CD14-positive monocyte (primary cell): Measurements from ENCODE around the gene PQBP1. TPM values are rescaled to one million over a fixed set of nuclear protein-coding genes. Genes with fewer than 3 reads are reported as not detected.
A peak's percentile ranks its signal among the peaks of the same experiment; 100 is the strongest.

Experiments
- DNase-seq, 3 donors: peaks; one replicate each; pipeline ENCODE4 v3.0.0-alpha.2; 2011 to 2022
- H2AFZ ChIP-seq: 2 replicates; pipeline ENCODE4 v1.6.0; 2012; ENCODE audit warnings: mild to moderate bottlenecking, low read depth, low read length, inconsistent platforms; ENCODE audit not compliant: insufficient read depth, poor library complexity, severe bottlenecking
- H3K27ac ChIP-seq, 2 donors: 1 replicate in 1 of 2; 2 replicates in 1 of 2; pipeline ENCODE4 v1.5.1; 2012 to 2013; ENCODE audit warnings: low read length in 2 of 2, control low read depth in 1 of 2, inconsistent platforms in 1 of 2, low read depth in 1 of 2, mild to moderate bottlenecking in 1 of 2
- H3K27me3 ChIP-seq, 2 donors: one replicate each; pipeline versions ENCODE4 v1.6.0 to v1.6.1; 2011 to 2013; ENCODE audit warnings: low read length in 2 of 2; ENCODE audit not compliant: control insufficient read depth in 2 of 2, insufficient read depth in 2 of 2
- H3K36me3 ChIP-seq, 2 donors: replicated peaks in 1 of 2; 1 replicate in 1 of 2; 2 replicates in 1 of 2; pipeline versions ENCODE4 v1.5.1 to v1.6.1; 2012 to 2013; ENCODE audit warnings: low read length in 2 of 2, control low read depth in 1 of 2, inconsistent platforms in 1 of 2, mild to moderate bottlenecking in 1 of 2; ENCODE audit not compliant: insufficient read depth in 2 of 2, control insufficient read depth in 1 of 2
- H3K4me1 ChIP-seq, 2 donors: 1 replicate in 1 of 2; 2 replicates in 1 of 2; pipeline versions ENCODE4 v1.5.1 to v1.6.1; 2012 to 2013; ENCODE audit warnings: low read length in 2 of 2, control low read depth in 1 of 2, inconsistent platforms in 1 of 2, mild to moderate bottlenecking in 1 of 2, moderate library complexity in 1 of 2; ENCODE audit not compliant: insufficient read depth in 2 of 2, control insufficient read depth in 1 of 2
- H3K4me2 ChIP-seq: replicated peaks from 2 replicates; pipeline ENCODE3; 2012; ENCODE audit warnings: low read length, moderate library complexity, mild to moderate bottlenecking; ENCODE audit not compliant: poor library complexity, severe bottlenecking; ENCODE audit errors: extremely low read depth
- H3K4me3 ChIP-seq, 3 experiments: fragments of 200-600 bp in 1 of 3; sonication (generic) in 1 of 3; replicated peaks in 1 of 3; 1 replicate in 2 of 3; 2 replicates in 1 of 3; pipeline ENCODE4 v1.5.1; 2011 to 2013; ENCODE audit warnings: low read length in 3 of 3, mild to moderate bottlenecking in 3 of 3, control low read depth in 2 of 3, low read depth in 2 of 3, inconsistent platforms in 1 of 3, moderate library complexity in 1 of 3
- H3K79me2 ChIP-seq: 2 replicates; pipeline ENCODE4 v1.6.0; 2012; ENCODE audit warnings: mild to moderate bottlenecking, control low read depth, inconsistent platforms, low read length, moderate library complexity; ENCODE audit not compliant: insufficient read depth
- H3K9ac ChIP-seq: 2 replicates; pipeline ENCODE4 v1.6.0; 2017; ENCODE audit warnings: low read length, mild to moderate bottlenecking; ENCODE audit not compliant: insufficient read depth, poor library complexity, severe bottlenecking
- H3K9me3 ChIP-seq, 2 donors: replicated peaks in 1 of 2; 1 replicate in 1 of 2; 2 replicates in 1 of 2; pipeline versions ENCODE4 v1.5.1 to v1.6.1; 2012 to 2013; ENCODE audit warnings: low read length in 2 of 2, control low read depth in 1 of 2; ENCODE audit not compliant: control insufficient read depth in 1 of 2, insufficient read depth in 1 of 2
- H4K20me1 ChIP-seq: 2 replicates; pipeline ENCODE4 v1.6.0; 2012; ENCODE audit warnings: mild to moderate bottlenecking, low read length, control low read depth, moderate library complexity; ENCODE audit not compliant: insufficient read depth
- H3K27ac Mint-ChIP-seq, 7 donors: one replicate each; pipeline ENCODE4 v1.8.0; 2020; ENCODE audit warnings: mild to moderate bottlenecking in 7 of 7, mixed read lengths in 7 of 7, moderate library complexity in 6 of 7, inconsistent platforms in 2 of 7
- H3K27me3 Mint-ChIP-seq, 3 donors: one replicate each; pipeline ENCODE4 v1.8.0; 2021 to 2022; ENCODE audit warnings: low read depth in 3 of 3, mild to moderate bottlenecking in 3 of 3, mixed read lengths in 3 of 3, moderate library complexity in 3 of 3, inconsistent platforms in 1 of 3
- H3K36me3 Mint-ChIP-seq, 2 donors: one replicate each; pipeline ENCODE4 v1.8.0; 2020; ENCODE audit warnings: mixed read lengths in 2 of 2, inconsistent platforms in 1 of 2, mild to moderate bottlenecking in 1 of 2
- H3K4me1 Mint-ChIP-seq: one replicate; pipeline ENCODE4 v1.8.0; 2020; ENCODE audit warnings: mild to moderate bottlenecking, mixed read lengths
- H3K4me3 Mint-ChIP-seq, 2 donors: one replicate each; pipeline ENCODE4 v1.8.0; 2020; ENCODE audit warnings: mild to moderate bottlenecking in 2 of 2, mixed read lengths in 2 of 2, moderate library complexity in 1 of 2
- H3K9me3 Mint-ChIP-seq, 7 donors: one replicate each; pipeline ENCODE4 v1.8.0; 2020 to 2022; ENCODE audit warnings: mixed read lengths in 7 of 7, mild to moderate bottlenecking in 6 of 7, moderate library complexity in 6 of 7, inconsistent platforms in 2 of 7
- WGBS: methylation state at CpG from one replicate; pipeline ENCODE4 v1.1.5; 2013; ENCODE audit warnings: missing lambda C conversion rate; ENCODE audit not compliant: insufficient coverage; 5-methylcytosine and 5-hydroxymethylcytosine counted together
- intact Hi-C, 2 donors: fragments of 100-400 bp; cut with micrococcal nuclease; formaldehyde crosslinking; loops; one replicate each; pipeline versions ENCODE4 v1.15.0 to v1.15.1; 2023
- polyA plus RNA-seq, 3 donors: library from polyadenylated mRNA; depleted of rRNA in 1 of 3; unstranded in 2 of 3; stranded (reverse) in 1 of 3; fragments of 300-500 nt in 2 of 3; fragments of >200 nt in 1 of 3; fragmentation: Illumina TruSeq in 2 of 3; gene quantifications; 1 replicate in 2 of 3; 2 replicates in 1 of 3; pipeline ENCODE4 v1.2.3, GENCODE V29; 2012 to 2021
- TF ChIP-seq, protein P1 (sequence below): fragments of 200-600 bp; IDR thresholded peaks from one replicate; pipeline ENCODE4 v1.8.0; 2022; ENCODE audit warnings: antibody characterized with exemption, mild to moderate bottlenecking

PQBP1 gene
- polyA plus RNA-seq, 3 donors = 71.7 to 129 (median 78.3) TPM

DNA sequence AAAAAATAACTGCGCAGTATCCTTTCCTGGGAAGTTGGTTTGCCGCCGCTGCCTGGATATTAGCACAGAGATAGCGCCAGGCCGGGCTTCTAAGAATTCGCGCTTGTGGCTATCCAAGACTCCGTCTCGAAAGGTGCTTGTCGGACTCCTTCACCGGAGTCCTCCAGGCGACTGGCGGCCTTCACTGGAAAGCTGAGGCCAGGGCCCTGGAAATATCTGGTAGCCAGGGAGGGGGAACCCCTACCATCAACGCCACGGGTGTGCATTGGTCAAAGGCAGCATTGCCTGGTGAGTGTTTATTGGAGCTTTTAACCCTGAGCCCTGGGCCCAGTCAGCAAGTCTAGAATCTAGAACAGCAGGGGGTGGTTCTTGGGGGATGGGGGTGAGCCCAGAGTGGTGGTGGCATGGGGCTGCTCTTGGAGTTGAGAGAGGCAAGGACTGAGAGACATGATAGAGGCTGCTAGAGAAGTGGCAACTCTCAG, 21.7 kb downstream of the PQBP1 start:
- intact Hi-C loops = loop anchor here (5.0 to 10.0 kb wide), 3 partner anchors 38 to 235 kb away; partner anchors contain the start of genes OTUD5 (in 1 of the 2), TFE3 (in 1 of the 2) and WAS (in 1 of the 2)
- 0% methylated on average over 4 of the region's 15 CpGs for WGBS
- peak overlapping the region; percentile 86 for H3K4me2 ChIP-seq
- H3K9ac ChIP-seq = peak overlapping the region; percentile 63
- peaks cover 24 to 27% of the 10 kb centered on the region in 2 donors for H3K4me1 ChIP-seq
- peaks cover 10% of the 10 kb centered on the region for H3K79me2 ChIP-seq
- Mint-ChIP-seq H3K27me3 (peaks cover 0 to 12% (median 0%) of the 10 kb centered on the region in 3 donors), H3K36me3 (peaks cover 28 to 35% of the 10 kb centered on the region in 2 donors), H3K4me1 (peaks cover 26% of the 10 kb centered on the region), H3K4me3 (peak overlapping the region; percentile 79 to 86), H3K9me3 (peaks cover 0 to 9% (median 2%) of the 10 kb centered on the region in 7 donors), H3K27ac (peak overlapping the region; percentile 88 to 94 (median 90))
- H3K9me3 ChIP-seq = no peaks in the 10 kb centered on the region
- H4K20me1 ChIP-seq = no peaks in the 10 kb centered on the region
- peak in 2 of 3 donors; percentile 1 to 35 for DNase-seq
- peak overlapping the region; percentile 59 for H3K27ac ChIP-seq
- H3K27me3 ChIP-seq = no peaks in the 10 kb centered on the region
- peak overlapping the region; percentile 13 to 78 (median 68) for H3K4me3 ChIP-seq
- H2AFZ ChIP-seq = peak overlapping the region; percentile 49
- TF ChIP-seq, protein P1, sequence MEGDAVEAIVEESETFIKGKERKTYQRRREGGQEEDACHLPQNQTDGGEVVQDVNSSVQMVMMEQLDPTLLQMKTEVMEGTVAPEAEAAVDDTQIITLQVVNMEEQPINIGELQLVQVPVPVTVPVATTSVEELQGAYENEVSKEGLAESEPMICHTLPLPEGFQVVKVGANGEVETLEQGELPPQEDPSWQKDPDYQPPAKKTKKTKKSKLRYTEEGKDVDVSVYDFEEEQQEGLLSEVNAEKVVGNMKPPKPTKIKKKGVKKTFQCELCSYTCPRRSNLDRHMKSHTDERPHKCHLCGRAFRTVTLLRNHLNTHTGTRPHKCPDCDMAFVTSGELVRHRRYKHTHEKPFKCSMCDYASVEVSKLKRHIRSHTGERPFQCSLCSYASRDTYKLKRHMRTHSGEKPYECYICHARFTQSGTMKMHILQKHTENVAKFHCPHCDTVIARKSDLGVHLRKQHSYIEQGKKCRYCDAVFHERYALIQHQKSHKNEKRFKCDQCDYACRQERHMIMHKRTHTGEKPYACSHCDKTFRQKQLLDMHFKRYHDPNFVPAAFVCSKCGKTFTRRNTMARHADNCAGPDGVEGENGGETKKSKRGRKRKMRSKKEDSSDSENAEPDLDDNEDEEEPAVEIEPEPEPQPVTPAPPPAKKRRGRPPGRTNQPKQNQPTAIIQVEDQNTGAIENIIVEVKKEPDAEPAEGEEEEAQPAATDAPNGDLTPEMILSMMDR = no peak
- H3K36me3 ChIP-seq = peaks cover 20 to 35% of the 10 kb centered on the region in 2 donors

DNA sequence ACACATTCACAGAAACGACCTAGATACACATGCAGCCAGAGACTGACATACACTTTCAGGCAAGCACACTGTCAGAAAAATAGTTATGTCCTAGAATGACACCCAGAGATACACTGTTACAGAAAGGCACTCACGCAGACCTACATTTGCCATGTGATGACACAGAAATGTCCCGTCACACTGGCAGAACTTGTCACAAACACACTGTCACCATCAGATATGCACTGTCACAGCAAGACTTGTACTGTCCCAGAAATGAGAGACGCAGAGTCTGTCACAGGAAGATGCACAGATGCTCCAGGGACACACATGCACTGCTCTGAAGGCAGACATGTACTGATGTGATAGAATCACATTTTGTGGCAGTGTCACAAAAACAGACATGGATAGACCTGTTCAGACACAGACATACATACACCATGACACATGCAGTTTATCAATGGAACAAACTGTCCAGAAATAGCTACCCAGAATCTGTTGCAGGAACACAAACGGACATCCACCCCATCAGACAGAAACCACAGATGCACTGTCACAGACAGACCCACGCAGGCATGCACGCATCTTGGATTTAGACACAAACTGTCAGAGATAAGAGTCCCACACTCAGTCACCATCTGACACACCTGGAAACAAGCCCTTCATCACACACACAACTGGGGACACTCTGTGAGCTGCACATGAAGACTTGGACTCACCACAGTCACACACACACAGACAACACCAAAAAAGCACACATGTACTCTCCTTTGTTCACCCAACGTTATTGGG, 22.4 kb downstream of the PQBP1 start:
- peaks cover 23 to 34% of the 10 kb centered on the region in 2 donors for H3K36me3 Mint-ChIP-seq
- H3K79me2 ChIP-seq = peaks cover 10% of the 10 kb centered on the region
- intact Hi-C loops = loop anchor here (5.0 to 10.0 kb wide), 3 partner anchors 37 to 235 kb away; partner anchors contain the start of genes OTUD5 (in 1 of the 2), TFE3 (in 1 of the 2) and WAS (in 1 of the 2)

More for the DNA sequence above, 22.4 kb downstream of the PQBP1 start:
- Mint-ChIP-seq H3K9me3 (peaks cover 0 to 9% (median 2%) of the 10 kb centered on the region in 7 donors), H3K4me1 (peaks cover 26% of the 10 kb centered on the region), H3K4me3 (peak overlapping the region; percentile 79 to 86), H3K27me3 (peaks cover 0 to 12% (median 0%) of the 10 kb centered on the region in 3 donors), H3K27ac (peak overlapping the region in 5 of 7 donors; percentile 88 to 94 (median 89))
- TF ChIP-seq, protein P1 = no peak
- H3K9me3 ChIP-seq = no peaks in the 10 kb centered on the region
- no peaks in the 10 kb centered on the region for H3K27me3 ChIP-seq
- H3K36me3 ChIP-seq = peaks cover 19 to 33% of the 10 kb centered on the region in 2 donors
- H3K4me1 ChIP-seq = peaks cover 24 to 27% of the 10 kb centered on the region in 2 donors
- no peak overlapping the region for H3K4me3 ChIP-seq
- peak overlapping the region; percentile 86 for H3K4me2 ChIP-seq
- H2AFZ ChIP-seq = no peak overlapping the region
- 6% methylated on average over 4 of the region's 8 CpGs for WGBS
- no peak overlapping the region for H3K9ac ChIP-seq
- no peaks in the 10 kb centered on the region for H4K20me1 ChIP-seq
- DNase-seq = peak in 1 of 3 donors; percentile 26
- H3K27ac ChIP-seq = no peak overlapping the region
